Vagina (tissue), 2 donors: ENCODE data around the gene ALG1.

Experiments
- CTCF ChIP-seq, 3 experiments: fragments of 450-650 bp in 2 of 3; fragments of 200-600 bp in 1 of 3; sonication (generic) in 1 of 3; IDR thresholded peaks; one replicate each; pipeline ENCODE4 v1.5.1; 2017 to 2019; ENCODE audit warnings: antibody characterized with exemption in 3 of 3, mild to moderate bottlenecking in 2 of 3, moderate library complexity in 2 of 3
- POLR2AphosphoS5 ChIP-seq, 2 donors: sonication (generic); formaldehyde crosslinking; IDR thresholded peaks; one replicate each; pipeline ENCODE4 v1.9.0; 2017; ENCODE audit warnings: antibody characterized with exemption in 2 of 2, mild to moderate bottlenecking in 2 of 2, low read depth in 1 of 2; ENCODE audit not compliant: insufficient read depth in 1 of 2

GRCh38 chr16:5044011-5044540, 27.6 kb upstream of the ALG1 start:
- TF ChIP-seq POLR2AphosphoS5 (IDR thresholded peaks at IDR 0.05; ENCODE audit: insufficient read depth in 1 of 2, low read depth in 1 of 2), result no peak
- TF ChIP-seq CTCF (IDR thresholded peaks at IDR 0.05), result no peak
